ENCODE data around the gene RAMP3. TPM values are rescaled to one million over a fixed set of nuclear protein-coding genes. Genes with fewer than 3 reads are reported as not detected.

The RAMP3 gene
- total RNA-seq, 1 donor, result not detected

- no peak for DNase-seq (ENCODE audit: low read depth)
- TF ChIP-seq CTCF (IDR thresholded peaks at IDR 0.05; ENCODE audit: insufficient read depth, low read length), result no peak
- H3K4me3 ChIP-seq (ENCODE audit: low read depth, low read length), result no peak overlapping the region
Measured at GRCh38 chr7:45173596-45174327, 16.2 kb downstream of the RAMP3 start.

DNA sequence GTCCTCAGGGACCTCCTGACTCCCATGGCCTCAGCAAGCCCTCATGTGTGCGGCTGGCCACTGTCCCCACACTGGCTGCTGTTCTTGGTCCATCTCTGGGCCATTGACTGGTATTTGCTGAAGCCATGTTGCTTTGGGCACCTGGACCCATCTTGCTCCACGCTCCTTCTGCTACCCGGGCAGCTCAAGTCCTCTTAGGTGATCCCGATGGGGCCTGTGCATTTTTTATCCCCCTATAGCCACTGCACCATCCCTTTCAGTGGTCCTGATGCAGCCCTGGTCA, 16.7 kb downstream of the RAMP3 start:
- no peak overlapping the region for H3K4me3 ChIP-seq (ENCODE audit: low read depth, low read length)
- TF ChIP-seq CTCF (IDR thresholded peaks at IDR 0.05; ENCODE audit: insufficient read depth, low read length), result no peak
- no peak for DNase-seq (ENCODE audit: low read depth)

DNA sequence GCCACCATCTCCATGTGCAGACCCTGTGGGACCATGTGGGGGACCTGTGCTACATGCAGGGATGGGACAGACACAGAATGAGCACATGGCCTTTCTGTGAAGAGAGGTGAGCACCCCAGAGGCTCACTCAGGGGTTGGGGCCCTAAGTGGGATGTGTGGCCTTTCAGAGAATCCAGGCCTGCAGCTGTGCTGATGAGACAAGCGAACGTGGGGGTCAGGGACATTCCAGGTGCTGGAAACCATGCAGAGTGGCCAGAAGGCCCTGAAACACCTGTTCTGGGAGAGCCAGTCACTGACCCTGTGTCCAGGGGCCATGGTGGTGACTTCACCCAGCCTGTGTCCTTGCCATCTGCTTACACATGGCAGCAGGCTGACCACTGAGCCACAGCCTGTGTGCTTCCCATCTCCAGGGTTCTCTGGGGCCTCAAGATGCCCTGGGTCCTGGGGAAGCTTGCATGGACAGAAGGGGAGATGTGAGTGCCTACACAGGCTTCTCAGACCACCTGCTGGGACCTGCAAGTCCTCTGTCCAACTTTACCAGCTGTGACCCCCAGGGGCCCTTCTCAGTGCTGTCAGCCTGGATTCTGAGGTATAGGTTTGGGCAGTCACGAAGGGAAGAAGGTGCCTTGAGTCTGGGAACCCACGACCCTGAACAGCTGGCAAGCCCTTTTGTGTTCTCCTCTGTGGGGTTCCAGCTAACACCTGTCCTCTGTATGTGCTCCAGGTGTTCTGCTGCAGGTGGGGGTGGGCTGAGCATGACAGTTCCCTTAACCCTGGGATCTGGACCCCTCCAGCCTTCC, 17.6 kb downstream of the RAMP3 start:
- DNase-seq (ENCODE audit: low read depth), result no peak
- no peak for TF ChIP-seq CTCF (IDR thresholded peaks at IDR 0.05; ENCODE audit: insufficient read depth, low read length)
- H3K4me3 ChIP-seq (ENCODE audit: low read depth, low read length), result no peak overlapping the region

DNA sequence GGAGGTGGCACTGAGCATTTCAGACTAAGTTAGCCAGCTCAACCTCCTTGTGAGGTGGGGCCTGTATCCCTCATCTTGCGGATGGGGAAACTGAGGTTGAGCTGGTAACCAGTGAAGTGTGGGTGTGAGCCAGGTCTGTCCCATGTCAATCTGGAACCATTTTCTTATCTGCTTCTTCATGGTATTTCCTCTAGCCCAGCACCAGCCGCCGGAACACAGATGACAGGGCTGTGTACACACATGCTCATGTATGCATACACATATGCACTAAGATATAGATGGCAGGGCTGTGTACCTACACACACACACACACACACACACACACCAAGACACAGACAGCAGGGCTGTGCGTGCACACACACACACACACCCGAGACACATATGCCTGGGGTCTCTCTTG, 18.5 kb downstream of the RAMP3 start:
- no peak for TF ChIP-seq CTCF (IDR thresholded peaks at IDR 0.05; ENCODE audit: insufficient read depth, low read length)
- H3K4me3 ChIP-seq (ENCODE audit: low read depth, low read length), result no peak overlapping the region
- no peak for DNase-seq (ENCODE audit: low read depth)

DNA sequence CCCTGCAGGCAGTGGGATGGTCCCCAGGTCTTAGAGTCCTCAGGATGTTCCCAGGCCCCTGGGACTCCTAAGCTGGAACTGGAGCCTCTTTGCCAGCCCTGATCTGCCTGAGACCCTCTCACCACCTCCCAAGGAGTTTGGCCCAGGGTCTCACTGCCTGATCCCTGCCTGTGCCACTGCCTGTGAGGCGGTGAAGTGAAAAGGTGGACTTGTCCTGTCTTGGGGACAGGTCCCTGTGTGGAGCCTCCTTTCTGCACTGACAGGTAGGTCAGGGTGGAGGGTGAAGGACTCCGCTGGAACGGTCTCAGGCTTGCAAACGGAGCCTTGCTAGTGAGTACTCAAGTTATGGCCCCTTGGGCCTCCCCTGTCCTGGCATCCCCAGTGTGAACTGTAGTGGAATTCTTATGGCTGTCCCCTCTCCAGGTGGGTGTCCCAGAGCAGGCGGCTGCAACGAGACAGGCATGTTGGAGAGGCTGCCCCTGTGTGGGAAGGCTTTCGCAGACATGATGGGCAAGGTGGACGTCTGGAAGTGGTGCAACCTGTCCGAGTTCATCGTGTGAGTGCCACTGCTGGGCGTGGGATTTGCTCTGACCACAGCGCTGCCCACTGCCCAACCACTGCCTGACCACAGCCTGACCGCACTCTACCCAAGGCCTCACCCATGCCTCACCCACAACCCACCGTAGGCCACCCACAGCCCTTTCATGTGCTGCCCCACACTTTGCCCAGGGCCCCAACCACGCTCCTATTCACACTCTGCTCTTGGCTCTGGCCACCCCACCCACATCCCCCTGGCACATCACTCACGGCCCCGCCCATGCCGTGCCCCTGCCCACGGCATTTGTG, 19.5 kb downstream of the RAMP3 start:
- DNase-seq (ENCODE audit: low read depth), result no peak
- no peak for TF ChIP-seq CTCF (IDR thresholded peaks at IDR 0.05; ENCODE audit: insufficient read depth, low read length)
- no peak overlapping the region for H3K4me3 ChIP-seq (ENCODE audit: low read depth, low read length)

DNA sequence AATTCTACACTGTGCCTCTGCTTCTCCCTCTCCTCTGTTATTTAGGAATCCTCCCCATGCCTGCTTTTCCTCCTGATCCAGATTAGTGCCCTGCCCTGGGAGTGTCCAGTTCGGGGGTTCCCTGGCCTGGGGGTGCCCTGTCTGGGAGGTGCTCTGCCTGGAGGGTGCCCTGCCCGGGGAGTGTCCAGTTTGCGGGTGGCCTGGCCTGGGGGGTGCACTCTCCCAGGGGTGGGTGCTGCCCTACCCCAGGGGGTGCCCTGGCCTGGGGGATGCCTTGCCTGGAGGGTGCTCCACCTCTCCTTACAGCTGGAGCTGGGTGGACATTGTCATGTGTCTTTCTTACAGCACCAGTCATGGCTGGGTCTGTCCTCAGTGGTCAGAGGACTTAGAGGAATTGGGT, 20.2 kb downstream of the RAMP3 start:
- DNase-seq (ENCODE audit: low read depth), result no peak
- no peak for TF ChIP-seq CTCF (IDR thresholded peaks at IDR 0.05; ENCODE audit: insufficient read depth, low read length)
- H3K4me3 ChIP-seq (ENCODE audit: low read depth, low read length), result no peak overlapping the region

Measured in fibroblast of the aortic adventitia (primary cell).